PC-3 (cell line): ENCODE data around the gene ADCYAP1R1. TPM values are rescaled to one million over a fixed set of nuclear protein-coding genes. Genes with fewer than 3 reads are reported as not detected.

ENCODE experiments used
- ATAC-seq: fragments of 200-7000 bp; cut with Tn5 transposase; 2 replicates; pipeline ENCODE4 v1.9.1; 2020; ENCODE audit warnings: mild to moderate bottlenecking, moderate library complexity
- BruUV-seq: library from RNA; stranded (reverse); fragments of 400-500 nt; replicated peaks from 2 replicates; lab custom pipeline; 2021; lab: Mats Ljungman, UMichigan
- CTCF ChIA-PET: fragments of 300-600 bp; sonication (Branson Sonifier 250); formaldehyde crosslinking; loops from one replicate; lab custom pipeline; 2022; ENCODE audit warnings: antibody characterized with exemption; lab: Charles Lee
- POLR2A ChIA-PET: fragments of 300-600 bp; sonication (Branson Sonifier 250); formaldehyde crosslinking; loops from one replicate; lab custom pipeline; 2022; ENCODE audit warnings: antibody characterized with exemption; ENCODE audit not compliant: unreplicated experiment; lab: Charles Lee
- DNase-seq: peaks from one replicate; pipeline ENCODE4 v3.0.0-alpha.2; 2015
- H2AFZ ChIP-seq: fragments of 300-600 bp; sonication (generic); 2 replicates; pipeline ENCODE4 v1.6.0; 2016; ENCODE audit warnings: antibody characterized with exemption, low read length
- H3F3A ChIP-seq: fragments of 300-600 bp; sonication (generic); one replicate; pipeline ENCODE4 v1.6.0; 2017; ENCODE audit warnings: antibody characterized with exemption, low read length, control low read depth, mild to moderate bottlenecking; ENCODE audit not compliant: unreplicated experiment
- H3K27ac ChIP-seq: fragments of 300-600 bp; sonication (generic); 2 replicates; pipeline ENCODE4 v1.5.1; 2016; ENCODE audit warnings: mild to moderate bottlenecking, low read length
- H3K27me3 ChIP-seq: fragments of 300-600 bp; sonication (generic); 2 replicates; pipeline ENCODE4 v1.6.1; 2016; ENCODE audit warnings: low read length, mixed read lengths
- H3K36me3 ChIP-seq: fragments of 300-600 bp; sonication (generic); 2 replicates; pipeline ENCODE4 v1.6.1; 2016; ENCODE audit warnings: low read depth, mixed run types, low read length, mixed read lengths
- H3K4me1 ChIP-seq: fragments of 300-600 bp; sonication (generic); 2 replicates; pipeline ENCODE4 v1.5.1; 2016; ENCODE audit warnings: low read length; ENCODE audit not compliant: insufficient read depth
- H3K4me2 ChIP-seq: fragments of 300-600 bp; sonication (generic); 2 replicates; pipeline ENCODE4 v1.6.0; 2016; ENCODE audit warnings: low read length
- H3K4me3 ChIP-seq: fragments of 300-600 bp; sonication (generic); 2 replicates; pipeline ENCODE4 v1.5.1; 2016; ENCODE audit warnings: mild to moderate bottlenecking, low read length, mixed read lengths
- H3K79me2 ChIP-seq: fragments of 300-600 bp; sonication (generic); 2 replicates; pipeline ENCODE4 v1.6.1; 2017; ENCODE audit warnings: low read length, mixed read lengths
- H3K9ac ChIP-seq: fragments of 300-600 bp; sonication (generic); 2 replicates; pipeline ENCODE4 v1.6.0; 2016; ENCODE audit warnings: mild to moderate bottlenecking, low read length
- H3K9me2 ChIP-seq: fragments of 300-600 bp; sonication (generic); replicated peaks from 2 replicates; pipeline ENCODE4 v1.6.1; 2016; ENCODE audit warnings: mixed run types, low read length, mixed read lengths
- H3K9me3 ChIP-seq: fragments of 300-600 bp; sonication (generic); 2 replicates; pipeline ENCODE4 v1.6.1; 2016; ENCODE audit warnings: low read length, mixed read lengths
- H4K20me1 ChIP-seq: fragments of 300-600 bp; sonication (generic); 2 replicates; pipeline ENCODE4 v1.6.1; 2016; ENCODE audit warnings: low read length, mixed read lengths
- CTCF ChIP-seq: fragments of 300-600 bp; sonication (generic); conservative IDR thresholded peaks from 2 replicates; pipeline ENCODE4 v1.5.1; 2017; ENCODE audit warnings: antibody characterized with exemption, low read depth, mild to moderate bottlenecking, low read length
- EZH2 ChIP-seq: fragments of 300-600 bp; sonication (generic); IDR thresholded peaks from one replicate; pipeline ENCODE4 v1.6.1; 2017; ENCODE audit warnings: antibody characterized with exemption, mild to moderate bottlenecking, low read length; ENCODE audit not compliant: unreplicated experiment
- EZH2phosphoT487 ChIP-seq: fragments of 300-600 bp; sonication (generic); IDR thresholded peaks from 2 replicates; pipeline ENCODE4 v1.6.1; 2018; ENCODE audit warnings: mild to moderate bottlenecking, antibody characterized with exemption, low read length, borderline replicate concordance
- intact Hi-C: fragments of 100-400 bp; cut with micrococcal nuclease; formaldehyde crosslinking; loops from 2 replicates; pipeline ENCODE4 v1.9.0; 2023
- total RNA-seq: library from RNA; depleted of rRNA; stranded (reverse); fragments of >200 nt; gene quantifications from 2 replicates; pipeline ENCODE4 v1.2.3, GENCODE V29; 2014

ADCYAP1R1 gene
- total RNA-seq, 1 experiment from 2014 or later: not detected

GRCh38 chr7:31101544-31101943 is 49.4 kb downstream of the ADCYAP1R1 start:
- ChIA-PET CTCF (no interaction called here), POLR2A (no interaction called here)
- intact Hi-C loops: no loop called here
- no peak overlapping the region for H2AFZ ChIP-seq
- no peak overlapping the region for H3K27ac ChIP-seq
- DNase-seq: no peak
- H3K9me2 ChIP-seq: no peaks in the 10 kb centered on the region
- no peaks in the 10 kb centered on the region for H4K20me1 ChIP-seq
- peaks cover 5% of the 10 kb centered on the region; the same call in 1 of the 2 replicates for H3K4me1 ChIP-seq
- H3K27me3 ChIP-seq: peaks cover 29% of the 10 kb centered on the region
- H3K79me2 ChIP-seq: no peaks in the 10 kb centered on the region
- no peak for TF ChIP-seq CTCF
- no peak for TF ChIP-seq EZH2
- TF ChIP-seq EZH2phosphoT487: no peak
- H3K9ac ChIP-seq: no peak overlapping the region
- H3K9me3 ChIP-seq: no peaks in the 10 kb centered on the region
- H3K36me3 ChIP-seq: no peaks in the 10 kb centered on the region
- H3K4me3 ChIP-seq: no peak overlapping the region
- ATAC-seq: no peak
- BruUV-seq: no TSS peak
- no peaks in the 10 kb centered on the region for H3F3A ChIP-seq
- H3K4me2 ChIP-seq: no peak overlapping the region

- Histone ChIP-seq H2AFZ (no peak overlapping the region), H3K4me3 (no peak overlapping the region), H3K36me3 (no peaks in the 10 kb centered on the region), H3K9ac (no peak overlapping the region), H3K27ac (no peak overlapping the region), H3K79me2 (no peaks in the 10 kb centered on the region), H3K27me3 (peaks cover 25% of the 10 kb centered on the region), H3F3A (no peaks in the 10 kb centered on the region), H3K4me1 (peaks cover 5% of the 10 kb centered on the region; the same call in 1 of the 2 replicates), H3K9me3 (no peaks in the 10 kb centered on the region), H3K4me2 (no peak overlapping the region), H3K9me2 (no peaks in the 10 kb centered on the region), H4K20me1 (no peaks in the 10 kb centered on the region)
- intact Hi-C loops: no loop called here
- no peak for DNase-seq
- TF ChIP-seq EZH2: no peak
- no peak for TF ChIP-seq EZH2phosphoT487
- no peak for TF ChIP-seq CTCF
- no TSS peak for BruUV-seq
- ATAC-seq: no peak
- CTCF ChIA-PET: no interaction called here
- POLR2A ChIA-PET: no interaction called here
These were observed 50.3 kb downstream of the ADCYAP1R1 start for GRCh38 chr7:31102151-31102972.
